Breast epithelium (tissue), 4 donors: ENCODE measurements around the gene HOXD3. TPM values are rescaled to one million over a fixed set of nuclear protein-coding genes. Genes with fewer than 3 reads are reported as not detected.

Experiments used
- DNase-seq, 2 donors: peaks; one replicate each; pipeline ENCODE4 v3.0.0-alpha.2; 2019; ENCODE audit warnings: low spot score in 2 of 2
- H3K27ac ChIP-seq, 2 donors: fragments of 200-600 bp; sonication (generic) in 1 of 2; one replicate each; pipeline ENCODE4 v1.5.1; 2016 to 2019; ENCODE audit warnings: mild to moderate bottlenecking in 1 of 2
- H3K27me3 ChIP-seq, 2 donors: fragments of 200-600 bp; sonication (generic) in 1 of 2; one replicate each; pipeline versions ENCODE4 v1.5.1 to v1.6.0; 2017 to 2019; ENCODE audit warnings: control low read depth in 1 of 2, mild to moderate bottlenecking in 1 of 2
- H3K36me3 ChIP-seq: fragments of 200-600 bp; one replicate; pipeline ENCODE4 v1.5.1; 2019
- H3K4me1 ChIP-seq, 2 donors: fragments of 200-600 bp; sonication (generic); one replicate each; pipeline ENCODE4 v1.5.1; 2016 to 2019; ENCODE audit warnings: control low read depth in 1 of 2
- H3K4me3 ChIP-seq, 3 donors: fragments of 200-600 bp; sonication (generic); 1 replicate in 2 of 3; 2 replicates in 1 of 3; pipeline ENCODE4 v1.5.1; 2016 to 2019; ENCODE audit warnings: mild to moderate bottlenecking in 3 of 3, moderate library complexity in 2 of 3
- H3K9me3 ChIP-seq, 2 donors: fragments of 200-600 bp; sonication (generic) in 1 of 2; one replicate each; pipeline ENCODE4 v1.5.1; 2016 to 2019; ENCODE audit warnings: control low read depth in 1 of 2
- POLR2A ChIP-seq: fragments of 450-650 bp; IDR thresholded peaks from one replicate; pipeline ENCODE4 v1.6.1; 2016; ENCODE audit warnings: antibody characterized with exemption, mild to moderate bottlenecking, moderate library complexity
- POLR2AphosphoS5 ChIP-seq, 3 donors: sonication (generic); formaldehyde crosslinking; IDR thresholded peaks; one replicate each; pipeline ENCODE4 v1.6.1; 2017; ENCODE audit warnings: antibody characterized with exemption in 3 of 3
- intact Hi-C: fragments of 100-400 bp; cut with DNase I; formaldehyde crosslinking; loops from one replicate; pipeline ENCODE4 v1.15.1; 2023; ENCODE audit warnings: low total_unique reads
- total RNA-seq, 3 donors: library from RNA; depleted of rRNA; stranded (reverse); fragments of >200 nt; gene quantifications; one replicate each; pipeline ENCODE4 v1.1.0, GENCODE V29; 2016
- TF ChIP-seq, protein P1 (sequence below), 3 donors: fragments of 450-650 bp; IDR thresholded peaks; one replicate each; pipeline ENCODE4 v1.5.1; 2016 to 2017; ENCODE audit warnings: antibody characterized with exemption in 3 of 3, mild to moderate bottlenecking in 3 of 3, moderate library complexity in 3 of 3

HOXD3 gene
- total RNA-seq, 3 donors from 2014 or later, result 4.2 to 14.4 (median 4.8) TPM

DNA sequence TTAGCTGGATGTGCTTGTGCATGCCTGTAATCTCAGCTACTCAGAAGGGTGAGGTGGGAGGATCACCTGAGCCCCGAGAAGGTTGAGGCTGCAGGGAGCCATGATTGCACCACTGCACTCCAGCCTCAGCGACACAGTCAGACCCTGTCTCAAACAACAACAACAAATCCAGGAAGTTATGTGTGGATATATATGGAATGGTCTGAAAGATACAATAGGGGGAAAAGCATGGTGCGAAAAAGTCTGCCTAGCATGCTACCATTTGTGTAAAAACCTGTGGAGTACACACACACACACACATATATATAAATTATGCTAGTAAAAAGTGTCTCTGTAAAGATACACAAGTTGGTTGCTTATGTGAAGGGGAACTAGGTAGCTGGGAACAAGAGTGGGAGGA is 24.4 kb downstream of the HOXD3 start:
- Histone ChIP-seq H3K27me3 (peaks cover 2 to 47% of the 10 kb centered on the region in 2 donors), H3K4me3 (no peak overlapping the region), H3K9me3 (no peaks in the 10 kb centered on the region), H3K36me3 (no peaks in the 10 kb centered on the region), H3K4me1 (no peaks in the 10 kb centered on the region), H3K27ac (no peak overlapping the region)
- intact Hi-C loops, result no loop called here
- no peak for DNase-seq
- TF ChIP-seq, protein P1, sequence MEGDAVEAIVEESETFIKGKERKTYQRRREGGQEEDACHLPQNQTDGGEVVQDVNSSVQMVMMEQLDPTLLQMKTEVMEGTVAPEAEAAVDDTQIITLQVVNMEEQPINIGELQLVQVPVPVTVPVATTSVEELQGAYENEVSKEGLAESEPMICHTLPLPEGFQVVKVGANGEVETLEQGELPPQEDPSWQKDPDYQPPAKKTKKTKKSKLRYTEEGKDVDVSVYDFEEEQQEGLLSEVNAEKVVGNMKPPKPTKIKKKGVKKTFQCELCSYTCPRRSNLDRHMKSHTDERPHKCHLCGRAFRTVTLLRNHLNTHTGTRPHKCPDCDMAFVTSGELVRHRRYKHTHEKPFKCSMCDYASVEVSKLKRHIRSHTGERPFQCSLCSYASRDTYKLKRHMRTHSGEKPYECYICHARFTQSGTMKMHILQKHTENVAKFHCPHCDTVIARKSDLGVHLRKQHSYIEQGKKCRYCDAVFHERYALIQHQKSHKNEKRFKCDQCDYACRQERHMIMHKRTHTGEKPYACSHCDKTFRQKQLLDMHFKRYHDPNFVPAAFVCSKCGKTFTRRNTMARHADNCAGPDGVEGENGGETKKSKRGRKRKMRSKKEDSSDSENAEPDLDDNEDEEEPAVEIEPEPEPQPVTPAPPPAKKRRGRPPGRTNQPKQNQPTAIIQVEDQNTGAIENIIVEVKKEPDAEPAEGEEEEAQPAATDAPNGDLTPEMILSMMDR (IDR thresholded peaks at IDR 0.05), result no peak
- TF ChIP-seq POLR2AphosphoS5 (IDR thresholded peaks at IDR 0.05) (no peak), POLR2A (no peak)

DNA sequence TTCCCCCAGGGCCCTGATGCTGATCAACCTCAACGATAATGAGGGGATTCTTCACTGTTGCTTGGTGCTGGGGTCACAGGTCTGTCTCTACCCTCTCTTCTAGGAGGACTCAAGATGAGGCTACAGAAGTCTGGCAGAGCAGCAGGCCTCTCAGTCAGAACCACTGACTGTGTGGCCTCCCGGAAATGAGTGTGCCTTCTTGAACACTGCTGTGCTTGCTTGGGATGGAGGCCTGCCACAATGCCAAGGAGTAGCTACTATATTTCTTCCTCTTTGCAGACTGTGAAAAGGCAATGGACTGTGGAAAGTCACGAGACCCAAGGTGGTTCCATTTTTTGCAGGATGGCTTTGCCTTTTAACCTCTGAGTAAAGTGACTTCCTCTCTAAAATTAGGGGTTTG is 25.6 kb downstream of the HOXD3 start:
- TF ChIP-seq POLR2A (no peak), POLR2AphosphoS5 (IDR thresholded peaks at IDR 0.05) (no peak)
- Histone ChIP-seq H3K27ac (no peak overlapping the region), H3K36me3 (no peaks in the 10 kb centered on the region), H3K9me3 (no peaks in the 10 kb centered on the region), H3K4me1 (no peaks in the 10 kb centered on the region), H3K4me3 (no peak overlapping the region), H3K27me3 (peaks cover 2 to 48% of the 10 kb centered on the region in 2 donors)
- no peak for DNase-seq
- intact Hi-C loops, result no loop called here

DNA sequence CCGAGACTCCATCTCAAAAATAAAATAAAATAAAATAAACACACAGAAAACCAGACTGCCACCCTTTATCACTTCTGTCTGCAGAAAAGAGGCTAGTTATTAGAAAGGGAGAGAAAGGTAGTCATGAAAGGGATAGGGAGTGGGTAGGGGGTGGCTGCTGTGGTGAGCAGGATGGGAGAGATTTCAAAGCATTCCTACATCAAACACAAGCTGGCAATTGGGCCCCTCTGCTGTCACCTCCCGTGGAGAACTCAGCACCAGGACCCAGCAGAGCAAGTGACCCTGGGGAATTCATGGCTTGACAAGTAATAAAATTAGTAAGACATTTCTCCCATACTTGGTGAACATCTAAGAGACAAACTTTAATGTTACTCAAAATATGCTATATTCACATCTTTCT is 27.6 kb downstream of the HOXD3 start:
- Histone ChIP-seq H3K9me3 (no peaks in the 10 kb centered on the region), H3K4me1 (peaks cover 0 to 6% of the 10 kb centered on the region in 2 donors), H3K4me3 (no peak overlapping the region), H3K27ac (no peak overlapping the region), H3K27me3 (peaks cover 0 to 47% of the 10 kb centered on the region in 2 donors), H3K36me3 (no peaks in the 10 kb centered on the region)
- no peak for DNase-seq
- intact Hi-C loops, result no loop called here
- TF ChIP-seq, protein P1 (IDR thresholded peaks at IDR 0.05), result no peak
- TF ChIP-seq POLR2AphosphoS5 (IDR thresholded peaks at IDR 0.05) (no peak), POLR2A (no peak)

DNA sequence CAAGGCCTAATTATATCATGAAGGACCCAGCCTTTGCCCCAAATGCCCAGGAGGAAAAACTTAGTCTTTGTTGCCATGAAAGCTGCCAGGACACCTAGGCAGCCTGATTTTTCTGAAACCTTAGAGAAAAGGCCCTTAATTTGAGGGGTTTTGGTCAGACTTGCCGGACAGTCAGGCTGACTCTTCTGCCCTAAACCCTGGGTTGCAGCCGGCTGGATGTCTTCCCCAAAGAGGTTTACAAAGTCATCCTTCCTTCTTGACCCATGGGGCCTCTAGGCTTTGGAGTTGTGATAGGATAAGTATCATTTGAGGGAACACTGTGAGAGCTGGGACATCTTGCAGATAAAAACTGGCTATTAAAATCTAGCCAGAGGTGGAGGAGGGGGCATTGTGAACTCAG is 28.9 kb downstream of the HOXD3 start:
- no peak for DNase-seq
- intact Hi-C loops, result no loop called here
- H3K4me1 ChIP-seq, result peaks cover 0 to 6% of the 10 kb centered on the region in 2 donors
- peaks cover 0 to 50% of the 10 kb centered on the region in 2 donors for H3K27me3 ChIP-seq
- H3K9me3 ChIP-seq, result no peaks in the 10 kb centered on the region
- TF ChIP-seq, protein P1 (IDR thresholded peaks at IDR 0.05), result no peak
- TF ChIP-seq POLR2A (no peak), POLR2AphosphoS5 (IDR thresholded peaks at IDR 0.05) (no peak)
- no peak overlapping the region for H3K4me3 ChIP-seq
- H3K27ac ChIP-seq, result no peak overlapping the region
- no peaks in the 10 kb centered on the region for H3K36me3 ChIP-seq

DNA sequence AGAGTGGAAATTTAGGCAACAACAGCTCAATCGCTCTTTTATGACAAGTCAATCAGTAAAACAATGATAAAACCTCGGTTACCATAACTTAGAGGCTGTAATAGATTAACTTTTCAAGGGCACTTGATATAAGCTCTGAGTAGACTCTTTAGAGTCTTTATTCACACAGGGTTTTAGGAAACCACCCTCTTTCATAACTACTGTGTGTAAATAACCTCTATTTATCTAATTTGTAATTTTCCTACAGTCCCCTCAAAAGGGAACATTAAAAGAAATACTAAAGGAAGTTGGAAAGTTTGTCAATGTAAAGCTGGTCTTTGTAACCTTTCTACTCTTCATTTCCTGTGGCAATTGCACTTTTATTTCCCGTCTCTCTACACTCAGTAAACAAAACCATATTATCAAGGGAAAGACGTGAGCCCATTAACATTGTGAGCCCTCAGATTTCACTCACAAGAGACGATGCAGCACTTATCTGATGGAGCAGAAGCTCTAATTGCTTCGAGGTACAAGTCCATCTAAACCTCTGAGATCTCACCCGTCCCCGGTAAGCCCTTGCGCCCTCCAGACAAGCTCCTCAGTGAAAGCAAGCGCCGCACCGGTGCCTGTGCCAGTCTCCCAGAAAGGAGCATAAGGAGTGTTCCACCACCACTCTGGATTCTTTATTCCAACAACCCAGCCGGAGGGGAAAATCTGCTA is 30.2 kb downstream of the HOXD3 start:
- no peak for DNase-seq
- Histone ChIP-seq H3K36me3 (no peaks in the 10 kb centered on the region), H3K27me3 (peaks cover 0 to 55% of the 10 kb centered on the region in 2 donors), H3K4me3 (peak overlapping the region; percentile 51 to 76 (median 66)), H3K27ac (peak overlapping the region in 1 of 2 donors; percentile 36), H3K4me1 (peaks cover 0 to 6% of the 10 kb centered on the region in 2 donors), H3K9me3 (no peaks in the 10 kb centered on the region)
- intact Hi-C loops, result no loop called here
- TF ChIP-seq POLR2AphosphoS5 (IDR thresholded peaks at IDR 0.05), result no peak

DNA sequence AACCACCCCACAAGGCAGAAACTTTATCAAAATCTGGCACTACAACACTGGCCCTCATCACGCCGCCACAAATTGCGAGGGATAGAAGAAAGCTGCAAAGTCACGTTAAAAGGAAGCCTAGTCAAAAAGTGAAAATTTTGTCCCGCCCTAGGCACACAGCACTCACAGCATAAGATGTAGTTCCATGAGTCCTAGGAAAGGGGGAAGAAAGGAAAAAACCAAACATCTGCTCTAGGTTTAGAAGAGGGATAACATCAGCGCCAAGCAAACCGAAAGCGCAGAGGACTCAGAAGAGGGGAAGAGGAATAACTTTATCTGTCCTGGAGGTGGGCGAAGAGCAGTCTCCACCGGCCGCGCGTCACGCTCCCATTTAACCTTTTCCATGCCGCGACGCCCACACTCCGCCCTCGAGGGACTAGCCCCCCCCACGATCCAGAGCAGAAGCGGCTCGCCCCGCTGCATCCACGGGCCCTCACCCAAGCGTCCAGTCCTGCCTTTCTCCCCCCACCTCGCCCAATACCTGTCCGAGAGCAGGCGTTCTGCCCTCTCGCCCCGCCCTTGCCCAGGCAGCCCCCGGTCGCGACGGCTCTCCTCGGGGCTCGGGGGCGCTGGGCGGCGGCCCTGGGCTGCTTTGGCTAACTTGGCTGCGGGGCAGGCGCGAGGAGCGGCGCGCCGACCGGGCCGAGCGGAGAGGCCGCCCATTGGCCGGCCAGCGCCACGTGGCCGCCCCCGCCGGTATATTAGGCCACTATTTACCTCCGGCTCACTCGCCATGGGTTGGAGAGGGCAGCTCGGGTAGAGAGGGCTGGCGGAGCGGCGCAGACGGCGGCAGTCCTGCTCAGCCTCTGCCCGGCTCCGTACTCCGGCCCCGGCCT is 31.0 kb downstream of the HOXD3 start, which contains the start of gene HOXD1:
Gene HOXD1 (plus strand): TSS at position 770 of the 875 bp plus-strand sequence. CDS start 134 bp downstream, outside the sequence.
- DNase-seq, result no peak
- intact Hi-C loops, result no loop called here
- Histone ChIP-seq H3K27ac (peak within 1 kb of the TSS in 1 of 2 donors; percentile 36), H3K36me3 (no peaks in the 10 kb centered on the region), H3K27me3 (peaks cover 0 to 58% of the 10 kb centered on the region in 2 donors), H3K4me3 (peak within 1 kb of the TSS; percentile 51 to 76 (median 66)), H3K4me1 (peaks cover 0 to 6% of the 10 kb centered on the region in 2 donors), H3K9me3 (no peaks in the 10 kb centered on the region)
- TF ChIP-seq, protein P1 (IDR thresholded peaks at IDR 0.05), result no peak
- TF ChIP-seq POLR2AphosphoS5 (IDR thresholded peaks at IDR 0.05) (no peak), POLR2A (no peak)
